ENCODE measurements around the gene MEGF6. TPM values are rescaled to one million over a fixed set of nuclear protein-coding genes. Genes with fewer than 3 reads are reported as not detected.

The MEGF6 gene
- total and polyA plus RNA-seq, 2 donors (not counting 1 experiment from before 2014, with no cell fraction given), result 43.2 to 77.3 TPM

DNA sequence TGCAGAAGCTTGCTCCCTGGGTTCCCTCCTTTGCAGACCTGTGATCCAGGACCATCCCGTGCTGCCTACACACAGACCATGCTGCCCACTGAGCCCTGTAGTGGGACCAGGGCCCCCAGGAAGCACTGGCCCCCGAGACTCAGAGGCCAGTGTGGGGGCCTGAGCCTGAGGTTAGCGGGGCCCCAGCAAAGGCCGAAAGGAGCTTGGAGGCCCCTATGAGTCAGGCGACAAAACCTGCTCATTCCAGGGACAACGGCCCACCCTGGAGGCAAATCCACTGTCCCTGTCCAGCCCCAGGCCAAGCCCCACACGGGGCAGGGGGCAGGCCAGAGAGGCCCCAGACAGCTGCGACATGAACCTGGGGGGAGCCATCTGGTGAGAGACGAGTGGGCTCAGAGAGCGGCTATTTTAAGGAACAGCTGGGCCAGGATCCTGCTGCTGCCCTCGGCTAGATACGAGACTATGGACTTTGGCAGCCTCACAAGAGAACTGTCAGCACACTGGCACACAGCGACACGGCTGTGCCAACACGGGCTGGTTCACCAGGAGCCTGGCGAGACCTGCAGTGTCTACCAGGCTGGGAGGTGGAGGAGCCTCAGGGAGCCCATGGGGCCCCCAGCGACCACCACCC lies 82.1 kb downstream of the MEGF6 start:
- no peak overlapping the region for H2AFZ ChIP-seq (ENCODE audit: insufficient read depth, low read depth, low read length, poor library complexity, severe bottlenecking)
- intact Hi-C loops (cut with micrococcal nuclease), result no loop called here
- POLR2A ChIA-PET, result no interaction called here
- peak overlapping the region; percentile 98 for H3K4me2 ChIP-seq (replicated peaks; ENCODE audit: low read depth, low read length, poor library complexity, severe bottlenecking)
- WGBS (ENCODE audit: insufficient coverage), result 90% methylated on average over 17 of the region's 17 CpGs
- DNase-seq (no peak), ATAC-seq (ENCODE audit: low read depth) (no peak)
- peaks cover 24% of the 10 kb centered on the region for H3K79me2 ChIP-seq (ENCODE audit: control insufficient read depth, insufficient read depth, low read length)
- CTCF ChIA-PET, result interaction anchor here (2.9 kb wide), 1 partner anchor 91 kb away, joined by 17 read pairs; no protein-coding TSS in a partner anchor
- H3K4me1 Mint-ChIP-seq, result peaks cover 18% of the 10 kb centered on the region
- H3K9ac ChIP-seq (ENCODE audit: low read length), result no peak overlapping the region
- H3K27ac Mint-ChIP-seq, result peak overlapping the region; percentile 56
- H3K9me3 ChIP-seq (ENCODE audit: control extremely low read depth in 1 of 3, control insufficient read depth in 2 of 3, insufficient read depth in 1 of 3, low read length in 2 of 3), result no peaks in the 10 kb centered on the region
- peaks cover 9 to 14% of the 10 kb centered on the region in 2 donors for H3K4me1 ChIP-seq (ENCODE audit: control insufficient read depth in 2 of 2, insufficient read depth in 2 of 2, low read length in 2 of 2)
- no peaks in the 10 kb centered on the region for H3K36me3 ChIP-seq (replicated peaks in 1 of 2; ENCODE audit: control extremely low read depth in 1 of 2, control insufficient read depth in 1 of 2, extremely low read depth in 1 of 2, insufficient read depth in 2 of 2, low read length in 1 of 2)
- no peaks in the 10 kb centered on the region for H3K9me3 Mint-ChIP-seq (ENCODE audit: insufficient read depth)
- H3K27me3 ChIP-seq (replicated peaks in 1 of 4; ENCODE audit: control extremely low read depth in 1 of 4, control insufficient read depth in 3 of 4, insufficient read depth in 4 of 4, low read length in 3 of 4), result no peaks in the 10 kb centered on the region
- H3K27me3 Mint-ChIP-seq, result no peaks in the 10 kb centered on the region
- no peak overlapping the region for H3K4me3 ChIP-seq (ENCODE audit: control extremely low read depth in 1 of 5, extremely low read depth in 1 of 5, insufficient read depth in 1 of 5, low read depth in 2 of 5, low read length in 4 of 5)
- no peak overlapping the region for H3K27ac ChIP-seq (ENCODE audit: low read length in 2 of 2)
- peaks cover 18% of the 10 kb centered on the region for H4K20me1 ChIP-seq (ENCODE audit: control insufficient read depth, insufficient read depth, low read length, poor library complexity, severe bottlenecking)
- H3K4me3 Mint-ChIP-seq, result peak overlapping the region; percentile 59
- TF ChIP-seq EZH2 (IDR thresholded peaks at IDR 0.05; ENCODE audit: borderline replicate concordance, insufficient read depth, low read depth, low read length, poor library complexity, severe bottlenecking), result no peak
- TF ChIP-seq, protein P1, sequence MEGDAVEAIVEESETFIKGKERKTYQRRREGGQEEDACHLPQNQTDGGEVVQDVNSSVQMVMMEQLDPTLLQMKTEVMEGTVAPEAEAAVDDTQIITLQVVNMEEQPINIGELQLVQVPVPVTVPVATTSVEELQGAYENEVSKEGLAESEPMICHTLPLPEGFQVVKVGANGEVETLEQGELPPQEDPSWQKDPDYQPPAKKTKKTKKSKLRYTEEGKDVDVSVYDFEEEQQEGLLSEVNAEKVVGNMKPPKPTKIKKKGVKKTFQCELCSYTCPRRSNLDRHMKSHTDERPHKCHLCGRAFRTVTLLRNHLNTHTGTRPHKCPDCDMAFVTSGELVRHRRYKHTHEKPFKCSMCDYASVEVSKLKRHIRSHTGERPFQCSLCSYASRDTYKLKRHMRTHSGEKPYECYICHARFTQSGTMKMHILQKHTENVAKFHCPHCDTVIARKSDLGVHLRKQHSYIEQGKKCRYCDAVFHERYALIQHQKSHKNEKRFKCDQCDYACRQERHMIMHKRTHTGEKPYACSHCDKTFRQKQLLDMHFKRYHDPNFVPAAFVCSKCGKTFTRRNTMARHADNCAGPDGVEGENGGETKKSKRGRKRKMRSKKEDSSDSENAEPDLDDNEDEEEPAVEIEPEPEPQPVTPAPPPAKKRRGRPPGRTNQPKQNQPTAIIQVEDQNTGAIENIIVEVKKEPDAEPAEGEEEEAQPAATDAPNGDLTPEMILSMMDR (IDR thresholded peaks at IDR 0.05), result no peak

- POLR2A ChIA-PET, result no interaction called here
- WGBS (ENCODE audit: insufficient coverage), result 96% methylated on average over 11 of the region's 12 CpGs
- Histone ChIP-seq H3K27me3 (replicated peaks in 1 of 4; ENCODE audit: control extremely low read depth in 1 of 4, control insufficient read depth in 3 of 4, insufficient read depth in 4 of 4, low read length in 3 of 4) (no peaks in the 10 kb centered on the region), H4K20me1 (ENCODE audit: control insufficient read depth, insufficient read depth, low read length, poor library complexity, severe bottlenecking) (peaks cover 21% of the 10 kb centered on the region), H3K4me1 (ENCODE audit: control insufficient read depth in 2 of 2, insufficient read depth in 2 of 2, low read length in 2 of 2) (peaks cover 9 to 14% of the 10 kb centered on the region in 2 donors), H3K4me3 (ENCODE audit: control extremely low read depth in 1 of 5, extremely low read depth in 1 of 5, insufficient read depth in 1 of 5, low read depth in 2 of 5, low read length in 4 of 5) (no peak overlapping the region), H3K36me3 (replicated peaks in 1 of 2; ENCODE audit: control extremely low read depth in 1 of 2, control insufficient read depth in 1 of 2, extremely low read depth in 1 of 2, insufficient read depth in 2 of 2, low read length in 1 of 2) (no peaks in the 10 kb centered on the region), H3K9ac (ENCODE audit: low read length) (no peak overlapping the region), H3K79me2 (ENCODE audit: control insufficient read depth, insufficient read depth, low read length) (peaks cover 24% of the 10 kb centered on the region), H2AFZ (ENCODE audit: insufficient read depth, low read depth, low read length, poor library complexity, severe bottlenecking) (no peak overlapping the region), H3K4me2 (replicated peaks; ENCODE audit: low read depth, low read length, poor library complexity, severe bottlenecking) (no peak overlapping the region), H3K27ac (ENCODE audit: low read length in 2 of 2) (no peak overlapping the region), H3K9me3 (ENCODE audit: control extremely low read depth in 1 of 3, control insufficient read depth in 2 of 3, insufficient read depth in 1 of 3, low read length in 2 of 3) (no peaks in the 10 kb centered on the region)
- intact Hi-C loops (cut with micrococcal nuclease), result no loop called here
- no peak overlapping the region for H3K27ac Mint-ChIP-seq
- CTCF ChIA-PET, result interaction anchor here (1.1 kb wide), 1 partner anchor 10 kb away, joined by 3 read pairs; no protein-coding TSS in a partner anchor
- H3K4me3 Mint-ChIP-seq, result no peak overlapping the region
- no peaks in the 10 kb centered on the region for H3K27me3 Mint-ChIP-seq
- no peak for DNase-seq
- peaks cover 18% of the 10 kb centered on the region for H3K4me1 Mint-ChIP-seq
- H3K9me3 Mint-ChIP-seq (ENCODE audit: insufficient read depth), result no peaks in the 10 kb centered on the region
- TF ChIP-seq, protein P1 (IDR thresholded peaks at IDR 0.05), result no peak
- no peak for TF ChIP-seq EZH2 (IDR thresholded peaks at IDR 0.05; ENCODE audit: borderline replicate concordance, insufficient read depth, low read depth, low read length, poor library complexity, severe bottlenecking)
- ATAC-seq (ENCODE audit: low read depth), result no peak
Measured at GRCh38 chr1:3527774-3528173, 83.5 kb downstream of the MEGF6 start.
